Epithelial cell of alveolus of lung (primary cell): ENCODE data around the gene FBLN2. TPM values are rescaled to one million over a fixed set of nuclear protein-coding genes. Genes with fewer than 3 reads are reported as not detected.

Experiments used
- total RNA-seq: library from RNA; depleted of rRNA; stranded (reverse); fragments of >200 nt; gene quantifications from 2 replicates; pipeline ENCODE4 v1.2.1, GENCODE V29; 2015

Gene FBLN2
- 25.2 and 49.4 TPM in 2 replicates for total RNA-seq

GRCh38 chr3:13548696-13549622 lies at the start of gene FBLN2:
Gene FBLN2, plus strand, starts transcription at chr3:13549125. Its CDS starts 21,231 bp downstream, at chr3:13570356.

Other genes with a start within 250 kb of the FBLN2 start
- under 0.01 TPM in 1 of 2 replicates, not detected in the other for gene NUP210, start 128.8 kb upstream of the FBLN2 start, total RNA-seq
- 7.0 and 16.9 TPM in 2 replicates for gene HDAC11, start 68.8 kb upstream of the FBLN2 start, total RNA-seq